OCI-M1 (cell line): ENCODE results near the gene APLN.

Experiments
- DNase-seq: peaks from one replicate; lab custom pipeline; 2025; lab: John Stamatoyannopoulos, UW

APLN gene

DNA sequence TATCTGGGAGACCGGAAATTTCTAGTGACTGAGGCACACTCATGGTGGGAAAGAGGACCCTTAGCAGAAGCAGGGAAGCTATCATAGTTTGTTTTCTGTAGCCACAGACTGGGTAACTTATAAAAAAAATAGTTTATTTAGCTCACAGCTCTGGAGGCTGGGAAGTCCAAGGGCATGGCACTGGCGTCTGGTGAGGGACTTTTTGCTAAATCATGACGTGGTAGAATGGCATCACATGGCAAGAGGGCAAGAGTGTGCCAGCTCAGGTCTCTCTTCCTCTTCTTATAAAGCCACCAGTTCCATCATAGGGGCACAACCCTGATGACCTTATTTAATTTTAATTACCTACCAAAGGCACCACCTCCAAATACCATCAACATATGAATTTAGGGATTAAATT lies 13.3 kb downstream of the APLN start:
- no peak for DNase-seq

DNA sequence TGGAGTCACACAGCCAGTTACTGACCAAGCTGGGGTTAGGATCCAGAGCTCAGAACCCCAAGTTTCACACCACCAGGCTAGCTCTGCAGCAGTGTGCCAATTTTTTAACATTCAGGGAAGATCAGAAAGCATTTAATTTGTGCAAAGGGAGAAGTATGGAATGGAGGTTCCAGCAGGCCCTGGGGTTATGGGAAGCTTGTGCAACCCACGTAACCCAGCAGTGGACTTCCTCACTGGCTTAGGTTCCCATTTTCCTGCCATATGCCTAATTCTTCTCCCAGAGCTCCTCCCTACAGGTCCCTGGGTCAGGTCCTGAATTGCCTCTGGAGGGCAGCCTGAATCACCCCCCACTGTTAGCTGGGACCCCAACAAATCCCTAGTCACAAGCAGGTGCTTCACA lies 14.0 kb downstream of the APLN start:
- DNase-seq = no peak

DNA sequence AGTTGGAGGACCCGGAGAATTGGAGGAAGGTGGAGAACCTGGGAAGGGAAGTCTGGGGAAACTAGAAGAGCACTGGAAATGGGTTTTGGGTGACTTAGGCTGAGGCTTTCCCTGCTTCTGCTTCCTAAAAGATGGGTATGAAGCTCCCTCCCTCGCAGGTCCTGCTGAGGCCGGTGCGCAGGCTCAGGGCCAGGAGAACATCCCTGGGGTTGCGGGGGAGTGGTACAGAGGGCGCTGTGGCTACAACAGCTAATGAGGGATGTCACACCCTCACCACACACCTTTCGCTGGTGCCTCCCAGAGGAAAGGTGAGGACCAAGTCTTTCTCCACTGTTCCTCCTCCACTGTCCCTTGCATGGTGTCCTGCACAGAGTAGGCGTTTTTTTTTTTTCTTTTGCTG lies 15.8 kb downstream of the APLN start:
- no peak for DNase-seq

DNA sequence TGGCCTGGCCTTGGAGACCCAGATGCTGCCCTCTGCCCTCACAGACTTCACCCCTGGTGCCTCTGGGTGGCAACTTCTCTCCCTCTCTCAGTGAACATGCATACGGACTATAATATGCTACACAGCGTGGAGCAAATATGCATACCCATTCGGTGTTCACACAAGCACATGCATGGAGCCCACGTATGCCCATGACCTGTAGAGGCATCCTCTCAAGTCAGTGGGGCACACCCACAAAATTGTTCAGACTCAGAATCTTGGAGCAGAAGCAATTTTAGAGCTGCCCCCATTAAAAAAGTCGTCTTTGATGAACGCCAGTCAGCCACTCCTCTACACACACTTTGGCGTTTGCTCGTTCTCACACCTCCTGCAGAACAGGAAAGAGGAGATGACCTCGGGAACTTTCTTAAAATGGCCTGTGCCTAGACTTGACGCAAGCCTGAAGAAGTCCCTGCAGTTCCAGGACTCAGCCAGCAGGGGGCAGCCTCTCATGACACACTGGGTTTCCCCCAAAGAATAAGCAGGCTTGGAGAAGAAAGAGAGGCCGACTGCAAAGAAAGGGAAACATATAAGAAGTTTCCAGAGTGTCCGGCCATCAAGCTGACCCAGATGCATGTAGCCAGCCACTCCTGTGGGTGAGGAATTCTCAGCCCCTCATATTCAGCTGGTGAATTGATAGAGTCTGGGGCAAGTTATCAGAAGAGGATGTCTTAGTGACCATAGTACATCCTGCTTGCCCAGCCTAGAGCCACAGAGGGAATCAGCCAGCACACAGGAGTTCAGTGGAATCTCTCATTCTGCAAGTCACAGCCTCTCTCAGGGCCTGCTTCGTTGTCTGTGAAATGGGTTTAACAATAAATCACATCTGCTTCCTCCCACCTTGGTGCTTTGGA lies 17.3 kb downstream of the APLN start:
- peak; percentile 80 for DNase-seq

DNA sequence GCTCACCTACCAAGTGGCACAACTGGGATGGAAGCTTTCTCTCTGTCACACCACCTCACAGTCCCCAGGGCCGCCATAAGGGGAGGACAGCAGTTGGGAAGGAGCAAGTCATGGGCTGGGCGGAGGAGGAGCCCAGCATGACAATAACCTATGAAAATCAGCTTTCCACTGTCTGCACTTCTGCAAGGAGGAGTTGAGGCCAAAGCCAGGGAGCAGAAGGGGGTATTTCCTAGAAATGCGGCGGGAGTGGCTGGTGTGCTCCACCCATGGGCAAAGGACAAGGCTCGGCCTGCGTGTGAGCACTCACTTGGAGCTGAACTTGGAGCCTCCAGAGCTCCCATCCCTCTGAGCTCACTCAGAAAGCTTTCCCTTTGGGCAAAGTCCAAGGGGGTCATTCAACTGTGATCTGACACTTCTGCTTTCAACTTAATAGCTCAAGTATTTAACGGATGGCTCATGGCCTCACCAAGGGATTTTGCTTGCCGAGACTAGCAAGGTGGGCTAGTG lies 18.5 kb downstream of the APLN start:
- peak; percentile 32 for DNase-seq

DNA sequence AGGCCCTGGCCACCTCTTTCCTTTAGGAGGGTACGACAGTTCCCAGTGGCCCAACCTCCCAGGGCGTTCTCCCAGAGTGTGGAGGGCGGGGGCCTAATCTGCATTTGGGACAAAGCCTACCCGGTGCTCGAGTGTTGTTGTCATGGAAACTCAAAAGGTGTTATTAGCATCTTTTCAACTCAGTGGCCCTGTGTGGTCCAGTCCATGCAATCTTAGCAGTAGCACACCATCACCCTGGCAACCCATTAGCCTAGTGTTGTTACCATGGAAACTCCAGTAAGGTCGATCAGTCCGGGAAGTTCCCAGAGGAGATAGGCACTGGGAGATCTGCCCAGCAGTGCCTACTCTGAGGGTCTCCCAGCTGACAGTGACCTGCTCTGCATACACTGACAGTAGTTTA lies 20.2 kb downstream of the APLN start:
- DNase-seq = no peak

DNA sequence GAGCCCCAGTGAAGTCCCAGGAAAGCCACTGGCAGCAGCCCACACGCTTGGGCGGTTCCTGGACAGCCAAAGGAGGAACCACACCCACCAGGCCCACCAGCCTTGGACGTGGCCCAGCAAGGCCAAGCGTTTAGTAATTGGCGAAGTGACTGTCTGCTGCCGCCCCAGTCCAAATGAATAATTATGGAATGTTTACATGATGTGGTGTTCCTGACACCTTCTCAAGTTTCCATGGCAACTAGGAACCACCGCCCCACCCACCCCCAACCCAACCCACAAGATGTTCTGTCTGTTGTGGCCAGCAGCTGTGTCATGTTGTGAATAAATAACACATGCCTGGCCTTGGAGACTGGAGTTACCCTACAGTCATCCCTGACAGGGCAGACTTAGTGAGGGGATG lies 22.3 kb downstream of the APLN start:
- DNase-seq = no peak

DNA sequence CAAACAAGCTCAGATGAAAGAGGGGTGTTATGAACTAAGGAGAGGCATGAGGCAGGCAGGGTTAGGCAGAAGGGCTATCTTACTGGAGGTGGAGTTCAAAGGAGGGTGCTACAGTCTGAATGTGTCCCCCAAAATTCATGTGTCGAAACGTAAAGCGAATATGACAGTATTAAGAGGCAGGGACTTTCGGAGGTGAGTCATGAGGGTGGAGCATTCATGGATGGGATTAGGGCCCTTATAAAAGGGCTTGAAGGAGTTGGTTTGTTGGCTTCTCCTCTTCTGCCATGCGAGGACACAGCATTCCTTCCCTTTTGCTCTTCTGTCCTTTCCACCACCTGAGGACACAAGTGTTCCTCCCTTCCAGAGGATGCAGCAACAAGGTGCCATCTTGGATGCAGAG lies 22.9 kb downstream of the APLN start:
- no peak for DNase-seq

DNA sequence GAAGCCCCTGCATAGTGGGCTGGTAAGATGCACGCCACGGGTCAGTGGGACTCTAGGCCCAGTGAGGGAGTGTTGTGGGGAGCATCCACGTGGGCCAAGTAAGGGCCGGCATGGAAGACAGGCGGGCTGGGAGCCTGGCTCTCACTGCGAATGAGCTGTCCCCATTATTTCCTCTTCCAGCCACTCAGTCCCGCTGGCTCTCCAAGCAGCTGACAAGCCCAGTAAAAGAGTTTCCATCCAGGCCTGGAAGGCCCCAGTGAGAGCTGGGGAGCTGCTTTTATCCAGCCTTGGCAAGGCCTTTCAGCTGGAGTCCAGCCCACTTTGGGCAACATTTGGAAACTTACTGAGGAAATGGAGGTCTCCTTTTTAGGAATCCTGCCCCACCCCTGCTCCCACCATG lies 24.9 kb downstream of the APLN start:
- no peak for DNase-seq

DNA sequence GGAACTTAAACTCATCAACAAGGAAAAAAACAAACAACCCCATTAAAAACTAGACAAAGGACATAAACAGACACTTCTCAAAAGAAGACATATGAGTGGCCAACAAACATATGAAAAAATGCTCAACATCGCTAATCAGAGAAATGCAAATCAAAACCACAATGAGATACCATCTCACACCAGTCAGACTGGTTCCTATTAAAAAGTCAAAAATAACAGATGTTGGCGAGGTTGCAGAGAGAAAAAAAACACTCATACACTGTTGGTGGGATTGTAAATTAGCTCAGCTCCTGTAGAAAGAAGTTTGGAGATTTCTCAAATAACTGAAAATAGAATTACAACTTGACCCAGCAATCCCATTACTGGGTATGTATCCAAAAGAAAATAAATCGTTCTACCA lies 28.7 kb downstream of the APLN start:
- DNase-seq = no peak

DNA sequence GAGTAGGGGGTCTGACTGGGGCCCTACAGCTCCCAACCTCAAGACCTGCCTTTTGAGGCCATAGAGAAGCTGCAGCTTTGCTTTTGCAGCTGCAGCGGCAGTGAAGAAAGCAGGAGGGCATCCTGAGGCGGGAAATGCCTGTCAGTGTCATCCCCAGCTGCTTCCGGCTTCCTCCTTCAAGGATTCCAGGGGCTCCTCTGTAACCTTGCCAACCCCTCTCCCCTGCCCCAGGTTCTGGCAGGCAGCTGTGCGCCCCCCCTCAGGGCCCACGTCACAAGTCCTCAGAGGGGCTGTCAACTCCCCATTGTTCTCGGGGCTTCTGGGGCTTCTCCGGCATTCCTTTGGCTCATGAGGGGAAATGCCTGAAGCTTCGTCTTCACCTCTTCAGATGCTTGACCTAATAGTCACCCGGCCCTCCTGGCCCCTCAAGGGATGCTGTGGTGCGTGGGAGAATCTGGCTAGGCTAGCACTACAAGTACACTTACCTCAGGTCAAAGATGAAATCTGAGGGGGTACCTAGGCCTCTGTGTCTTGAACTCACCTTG lies 31.9 kb downstream of the APLN start:
- no peak for DNase-seq

DNA sequence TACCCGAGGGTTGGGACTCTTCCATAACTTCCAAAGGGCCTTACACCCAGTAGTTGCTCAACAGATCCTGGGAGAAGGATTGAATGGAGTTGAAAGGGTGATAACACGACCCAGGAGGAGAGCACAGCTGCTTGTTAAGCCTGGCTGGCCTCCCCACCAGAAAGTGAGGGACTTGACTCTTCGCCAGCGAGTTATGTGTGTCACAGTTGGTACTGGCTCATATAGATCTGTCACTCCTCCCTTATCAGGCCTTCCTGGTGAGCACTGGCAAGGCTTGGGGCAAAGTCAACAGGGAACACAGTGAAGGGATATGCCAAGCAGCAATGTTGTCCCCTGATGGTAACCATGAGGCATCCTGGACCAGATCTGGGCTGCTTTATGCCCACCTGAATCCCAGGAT lies 35.8 kb downstream of the APLN start:
- DNase-seq = no peak

DNA sequence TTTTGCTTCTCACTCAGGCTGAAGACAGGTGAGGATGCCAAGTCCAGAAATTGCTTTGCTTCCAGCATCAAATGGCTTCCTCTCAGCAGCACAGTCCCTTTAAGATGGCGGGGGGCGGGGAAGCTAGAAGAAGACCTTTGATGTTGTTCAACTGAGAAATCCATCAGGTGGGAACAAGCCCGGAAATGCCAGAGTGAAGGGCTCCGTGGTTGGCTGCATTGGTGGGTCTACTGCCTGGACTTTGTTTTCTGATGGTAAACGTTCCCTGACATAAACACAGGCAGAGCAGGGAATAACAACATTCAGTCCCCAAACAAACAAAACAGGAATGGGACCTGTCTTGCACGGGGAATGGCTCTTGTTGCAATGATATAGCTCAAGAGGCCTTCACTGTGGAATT lies 37.3 kb downstream of the APLN start:
- DNase-seq = no peak

DNA sequence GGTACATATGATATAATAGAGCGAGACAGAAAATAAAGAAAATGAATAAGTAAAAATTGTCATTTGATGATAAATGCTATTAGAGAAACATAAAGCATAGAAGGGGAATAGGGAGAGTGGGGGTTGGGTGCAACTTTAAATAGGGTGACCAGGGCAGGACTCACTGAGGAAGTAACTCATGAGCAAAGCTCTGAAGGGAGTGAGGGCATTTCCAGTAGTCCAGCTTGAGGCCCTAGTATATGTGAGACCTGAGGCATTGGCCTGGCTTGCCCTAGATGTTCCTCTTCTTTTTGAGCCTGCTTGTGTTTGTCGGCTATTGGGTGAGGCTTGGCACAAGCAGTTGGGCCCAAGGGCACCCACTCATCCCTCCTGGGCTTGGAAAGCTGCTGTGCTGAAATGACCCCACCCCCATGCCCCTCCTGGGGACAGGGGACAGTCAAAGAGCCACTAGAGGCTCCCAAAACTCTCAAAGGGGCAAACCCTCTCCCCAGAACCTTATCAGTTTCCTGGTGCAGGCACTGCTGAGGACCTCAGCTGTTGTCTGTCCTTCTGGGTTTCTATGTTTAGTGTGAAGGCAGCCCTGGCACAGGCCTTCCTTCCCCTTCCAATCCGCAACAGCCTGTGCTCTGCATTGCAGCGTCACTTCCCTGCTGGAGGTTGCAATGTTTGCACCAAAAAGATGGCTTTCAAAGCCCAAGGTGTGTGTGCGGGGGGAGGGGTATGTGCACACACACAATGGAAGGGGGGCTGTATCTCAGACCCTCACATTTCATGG lies 40.1 kb downstream of the APLN start:
- DNase-seq = no peak

DNA sequence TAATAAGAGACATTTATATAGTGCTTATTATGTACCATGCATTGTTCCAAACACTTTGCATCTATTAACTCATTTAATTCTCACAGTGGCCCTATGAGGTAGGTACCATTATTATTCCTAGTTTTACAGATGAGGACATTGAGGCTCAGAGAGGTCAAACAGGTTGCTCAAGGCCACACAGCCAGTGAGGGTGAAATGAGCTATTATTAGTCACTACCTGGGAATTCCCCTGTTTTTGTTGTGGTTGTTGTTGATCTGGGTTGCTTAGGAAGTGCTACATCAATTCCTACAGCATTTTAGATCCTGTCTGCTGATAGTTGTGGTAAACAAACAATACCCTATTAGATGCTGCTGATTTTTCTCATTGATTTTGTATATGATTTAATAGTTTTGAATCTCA lies 41.2 kb downstream of the APLN start:
- no peak for DNase-seq

DNA sequence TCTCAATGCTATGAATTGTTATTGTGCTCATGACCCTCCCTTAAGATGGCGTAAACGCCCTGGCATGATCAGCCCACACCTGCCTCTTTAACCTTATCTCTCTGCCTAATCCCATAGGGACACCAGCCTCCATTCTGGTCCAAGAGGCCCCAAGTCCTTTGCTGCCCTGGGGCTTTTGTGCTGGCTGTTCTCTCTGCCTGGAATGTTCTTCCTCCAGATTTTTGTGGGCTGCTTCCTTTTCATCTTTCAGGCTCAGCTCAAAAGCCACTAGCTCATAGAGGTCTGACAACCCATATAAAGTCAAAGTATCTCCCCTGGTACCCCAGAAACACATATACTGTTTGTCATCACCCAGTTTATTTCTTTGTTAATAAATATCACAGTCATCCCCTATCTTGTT lies 42.4 kb downstream of the APLN start:
- no peak for DNase-seq

DNA sequence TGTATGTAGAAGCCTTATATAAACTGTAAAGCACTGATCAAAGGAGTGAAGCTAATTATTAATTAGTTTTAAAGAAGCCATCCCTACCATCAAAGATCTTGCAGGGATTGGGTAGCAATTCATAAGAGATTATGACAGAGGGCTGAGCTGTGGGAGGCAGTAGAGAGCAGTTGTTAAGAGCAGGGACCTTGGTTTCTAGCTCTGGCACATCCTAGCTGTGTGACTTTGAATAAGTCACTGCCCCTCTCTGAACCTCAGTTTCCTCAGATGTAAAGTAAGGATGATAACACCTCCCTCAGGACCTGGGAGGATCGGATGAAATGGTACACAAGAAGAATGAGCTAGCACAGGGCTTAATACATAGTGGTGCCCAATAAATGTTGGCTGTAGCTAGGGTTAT lies 45.4 kb downstream of the APLN start:
- DNase-seq = peak; percentile 8

DNA sequence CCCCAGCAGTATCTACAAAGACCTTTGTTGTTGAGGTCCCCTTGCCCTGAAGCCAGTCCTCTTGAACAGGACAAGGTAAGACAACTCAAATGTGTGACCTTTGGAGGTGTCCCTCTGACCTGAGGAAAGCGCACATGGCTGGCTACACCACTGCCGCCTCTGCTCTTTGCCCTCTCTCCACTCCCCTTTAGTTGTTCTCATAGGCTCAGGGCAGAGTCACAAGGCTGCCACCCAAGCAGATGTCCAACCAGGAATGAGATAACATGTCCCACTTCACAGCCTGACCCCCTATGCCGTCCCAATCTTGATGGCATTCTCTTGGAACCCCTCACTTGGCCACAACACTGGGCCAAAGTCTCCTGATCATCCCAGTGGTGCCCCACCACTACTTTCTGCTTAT lies 46.3 kb downstream of the APLN start:
- DNase-seq = no peak

DNA sequence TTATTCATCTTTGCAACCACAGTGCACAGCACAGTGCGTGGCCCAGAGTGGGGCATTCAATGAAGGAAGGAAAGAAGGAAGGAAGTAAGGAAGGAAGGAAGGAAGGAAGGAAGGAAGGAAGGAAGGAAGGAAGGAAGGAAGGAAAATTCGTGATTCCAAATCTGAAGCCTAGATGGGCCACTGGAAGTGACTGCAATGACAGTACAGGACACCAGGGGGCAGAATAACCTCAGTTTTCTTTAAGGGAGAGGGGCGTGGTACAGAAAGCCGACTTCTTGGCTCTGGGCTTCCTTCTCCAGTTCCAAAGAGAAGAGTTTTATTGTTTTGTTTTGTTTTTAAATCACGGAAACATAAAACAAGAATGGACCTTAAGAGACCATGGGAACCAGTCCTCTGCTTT lies 47.8 kb downstream of the APLN start:
- peak; percentile 80 for DNase-seq

DNA sequence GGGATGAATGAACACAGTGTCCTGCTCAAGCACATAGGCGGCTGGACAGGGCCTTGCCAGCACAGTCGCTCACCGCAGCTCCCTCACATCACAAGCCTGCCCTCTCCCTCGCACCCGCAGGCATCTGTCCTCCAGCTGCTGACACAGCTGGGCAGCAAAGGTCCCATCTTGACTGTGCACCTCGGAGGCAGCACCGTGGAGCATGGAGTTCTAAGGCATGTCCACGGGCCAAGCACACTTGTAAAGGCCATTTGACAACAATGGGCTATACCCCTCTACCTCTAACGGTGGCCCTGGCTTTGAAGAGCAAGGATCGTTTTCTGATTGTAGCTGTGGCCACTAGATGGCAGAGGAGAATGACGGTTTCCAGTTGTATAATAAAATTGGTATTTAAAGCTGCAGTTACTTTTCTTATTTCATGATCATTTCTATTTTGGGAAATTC lies 53.8 kb downstream of the APLN start:
- DNase-seq = peak; percentile 43

DNA sequence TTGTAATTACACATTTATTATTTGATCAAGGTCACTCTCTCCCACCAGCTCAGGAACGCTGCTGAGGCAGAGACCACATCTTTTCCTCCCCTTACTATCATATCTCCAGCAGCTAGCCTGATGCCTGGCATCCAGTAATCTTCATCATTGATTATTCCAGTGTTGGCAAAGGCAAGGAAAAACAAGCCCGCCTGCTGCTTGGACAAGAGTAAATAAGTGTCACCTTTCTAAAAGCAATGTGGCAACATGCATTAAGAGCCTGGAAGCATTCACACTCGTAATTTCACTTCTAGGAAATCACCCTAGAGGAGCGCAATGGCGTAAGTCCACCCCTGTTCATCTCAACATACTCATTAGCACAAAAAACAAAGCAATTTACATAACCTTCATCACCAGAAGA lies 54.8 kb downstream of the APLN start:
- no peak for DNase-seq

DNA sequence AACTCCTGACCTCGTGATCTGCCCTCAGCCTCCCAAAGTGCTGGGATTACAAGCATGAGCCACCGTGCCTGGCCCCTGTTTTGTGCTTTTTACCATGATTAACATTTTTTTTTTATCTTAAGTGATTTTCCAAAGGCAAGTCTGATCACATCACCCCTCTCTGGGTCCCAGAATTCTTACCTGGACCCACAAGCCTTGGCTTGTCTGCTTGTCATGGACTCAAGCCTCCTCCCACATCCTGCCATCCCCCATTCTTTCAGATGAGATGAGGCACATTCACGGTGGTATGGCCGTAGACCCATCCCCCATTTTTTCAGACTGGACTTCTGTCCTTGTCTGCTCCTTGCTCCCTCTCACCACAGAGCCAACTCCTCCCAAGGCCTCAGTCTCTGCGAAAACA lies 55.3 kb downstream of the APLN start:
- no peak for DNase-seq

DNA sequence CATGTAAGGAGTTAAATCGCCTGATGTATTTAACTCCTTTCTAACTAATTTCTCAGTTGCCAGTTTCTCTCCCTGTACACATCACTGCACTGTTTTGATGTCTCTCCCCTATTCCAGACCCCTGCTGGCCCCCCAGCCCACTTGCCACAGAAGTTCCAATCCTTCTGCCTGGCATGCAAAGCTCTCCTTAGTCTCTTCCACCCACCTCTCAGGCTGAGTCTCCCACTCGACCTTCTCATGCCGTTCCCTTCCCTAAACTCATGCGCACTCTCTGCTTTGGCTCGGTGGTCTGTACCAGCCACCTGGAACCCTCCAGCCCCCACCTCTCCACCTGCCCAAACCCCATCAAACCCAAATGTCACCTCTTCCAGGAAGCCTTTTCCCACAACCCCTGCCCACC lies 56.9 kb downstream of the APLN start:
- DNase-seq = no peak
